AG09309 (cell line): ENCODE measurements around the gene CUBN.
A peak's percentile ranks its signal among the peaks of the same experiment; 100 is the strongest.

Experiments
- DNase-seq: peaks from one replicate; pipeline ENCODE4 v3.0.0-alpha.2; 2010; ENCODE audit warnings: low read depth
- H3K4me3 ChIP-seq: 2 replicates; pipeline ENCODE4 v1.5.1; 2011; ENCODE audit warnings: mild to moderate bottlenecking, low read depth, low read length, moderate library complexity; ENCODE audit not compliant: control insufficient read depth
- CTCF ChIP-seq: IDR thresholded peaks from 2 replicates; pipeline ENCODE4 v1.5.1; 2011; ENCODE audit warnings: mild to moderate bottlenecking, low read depth, low read length, inconsistent platforms; ENCODE audit not compliant: insufficient read depth, control insufficient read depth; ENCODE audit errors: missing control alignments

CUBN gene

GRCh38 chr10:16854623-16855022 lies 275.0 kb downstream of the CUBN start:
- no peak for DNase-seq
- no peak overlapping the region for H3K4me3 ChIP-seq
- TF ChIP-seq CTCF: no peak

- no peak for DNase-seq
- TF ChIP-seq CTCF: no peak
- no peak overlapping the region for H3K4me3 ChIP-seq
These were observed 275.8 kb downstream of the CUBN start for GRCh38 chr10:16853809-16854208.

GRCh38 chr10:16853201-16853600 lies 276.4 kb downstream of the CUBN start:
- H3K4me3 ChIP-seq: no peak overlapping the region
- peak; percentile 40 for TF ChIP-seq CTCF

GRCh38 chr10:16852624-16853023 lies 277.0 kb downstream of the CUBN start:
- TF ChIP-seq CTCF: no peak
- H3K4me3 ChIP-seq: no peak overlapping the region
- no peak for DNase-seq

More at GRCh38 chr10:16853201-16853600, 276.4 kb downstream of the CUBN start:
- no peak for DNase-seq

- DNase-seq: no peak
- TF ChIP-seq CTCF: no peak
- H3K4me3 ChIP-seq: no peak overlapping the region
These were observed 281.0 kb downstream of the CUBN start for GRCh38 chr10:16848562-16849154.

GRCh38 chr10:16847644-16848043 lies 282.0 kb downstream of the CUBN start:
- DNase-seq: peak; percentile 63
- no peak for TF ChIP-seq CTCF
- no peak overlapping the region for H3K4me3 ChIP-seq

GRCh38 chr10:16845248-16845647 lies 284.4 kb downstream of the CUBN start:
- no peak overlapping the region for H3K4me3 ChIP-seq
- no peak for DNase-seq
- TF ChIP-seq CTCF: no peak
